ENCODE measurements around the gene OTOP1. TPM values are rescaled to one million over a fixed set of nuclear protein-coding genes. Genes with fewer than 3 reads are reported as not detected.
"Not testable (repeated sequence)": the region's sequence is repeated elsewhere in the genome, so short reads cannot be mapped to it uniquely, and the experiment has no call there.

Gene OTOP1
- total and polyA plus RNA-seq, 2 of the 4 experiments (the other 2 are of a cell fraction) = not detected

DNA sequence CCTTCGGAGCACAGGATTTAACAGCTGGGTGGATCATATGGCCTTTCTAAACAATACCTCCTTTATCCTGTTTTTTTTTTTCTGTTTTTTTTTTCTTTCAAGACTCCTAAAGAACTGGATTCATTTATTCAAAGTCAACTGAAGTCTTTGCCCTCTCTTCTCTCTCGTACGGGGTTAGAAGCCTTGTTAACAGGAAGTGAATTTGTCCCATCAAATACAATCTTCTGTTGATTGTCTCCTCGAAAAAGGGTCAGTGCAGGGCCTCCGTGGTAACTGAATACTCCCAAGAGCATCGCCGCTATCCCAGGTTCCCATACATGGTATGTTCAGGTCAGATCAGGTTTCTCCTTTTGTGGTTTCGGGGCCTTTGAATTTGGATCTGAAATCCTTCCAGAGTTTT, 23.1 kb upstream of the OTOP1 start:
- H3K79me1 ChIP-seq (ENCODE audit: low read depth in 1 of 2, low read length in 2 of 2) = peaks cover 17 to 18% of the 10 kb centered on the region in 2 experiments
- no peak overlapping the region for H2BK20ac ChIP-seq (ENCODE audit: low read depth, low read length)
- H4K5ac ChIP-seq (ENCODE audit: low read depth, low read length) = no peak overlapping the region
- BruUV-seq (replicated peaks) = no TSS peak
- H2AK9ac ChIP-seq (replicated peaks; ENCODE audit: low read depth, low read length, poor library complexity) = no peak overlapping the region
- H4K20me1 ChIP-seq (ENCODE audit: insufficient read depth, low read length) = no peaks in the 10 kb centered on the region
- no peak overlapping the region for H3K23ac ChIP-seq (ENCODE audit: low read depth, low read length)
- no peak overlapping the region for H2BK120ac ChIP-seq (ENCODE audit: low read depth, low read length)
- no peak overlapping the region for H2BK5ac ChIP-seq (ENCODE audit: low read depth, low read length, poor library complexity, severe bottlenecking)
- H3K27ac ChIP-seq (ENCODE audit: insufficient read depth, low read length) = no peak overlapping the region
- H3K4me1 ChIP-seq (ENCODE audit: control insufficient read depth, insufficient read depth, low read length) = peaks cover 2% of the 10 kb centered on the region; the same call in 1 of the 2 replicates
- no peak for ATAC-seq (ENCODE audit: low read depth)
- POLR2A ChIA-PET (ENCODE audit: unreplicated experiment) = interaction anchor here (0.6 kb wide), 1 partner anchor 264 kb away, joined by 9 read pairs; no protein-coding TSS in a partner anchor
- H3K27me3 ChIP-seq (ENCODE audit: control insufficient read depth, insufficient read depth, low read length) = peaks cover 6% of the 10 kb centered on the region; the same call in 1 of the 2 replicates
- H4K8ac ChIP-seq (ENCODE audit: low read depth in 2 of 2, low read length in 2 of 2) = no peak overlapping the region
- H2BK15ac ChIP-seq (ENCODE audit: low read depth, low read length) = no peak overlapping the region
- no peaks in the 10 kb centered on the region for H3K9me3 ChIP-seq (ENCODE audit: control insufficient read depth, insufficient read depth, low read length)
- H3K36me3 ChIP-seq (ENCODE audit: control insufficient read depth, insufficient read depth, low read length) = peaks cover 5% of the 10 kb centered on the region
- no peak overlapping the region for H2AFZ ChIP-seq (replicated peaks; ENCODE audit: low read length, poor library complexity)
- no peak overlapping the region for H2AK5ac ChIP-seq (ENCODE audit: low read depth, low read length)
- H3K4me2 ChIP-seq (ENCODE audit: low read depth, low read length) = no peak overlapping the region
- no peak for DNase-seq
- H3K4me3 ChIP-seq (ENCODE audit: insufficient read depth, low read depth, low read length) = no peak overlapping the region
- peaks cover 4% of the 10 kb centered on the region for H3K9me1 ChIP-seq (ENCODE audit: insufficient read depth, low read length)
- CTCF ChIA-PET = interaction anchor here (2.1 kb wide), 1 partner anchor 10 kb away, joined by 8 read pairs; no protein-coding TSS in a partner anchor
- TF ChIP-seq, protein P1, sequence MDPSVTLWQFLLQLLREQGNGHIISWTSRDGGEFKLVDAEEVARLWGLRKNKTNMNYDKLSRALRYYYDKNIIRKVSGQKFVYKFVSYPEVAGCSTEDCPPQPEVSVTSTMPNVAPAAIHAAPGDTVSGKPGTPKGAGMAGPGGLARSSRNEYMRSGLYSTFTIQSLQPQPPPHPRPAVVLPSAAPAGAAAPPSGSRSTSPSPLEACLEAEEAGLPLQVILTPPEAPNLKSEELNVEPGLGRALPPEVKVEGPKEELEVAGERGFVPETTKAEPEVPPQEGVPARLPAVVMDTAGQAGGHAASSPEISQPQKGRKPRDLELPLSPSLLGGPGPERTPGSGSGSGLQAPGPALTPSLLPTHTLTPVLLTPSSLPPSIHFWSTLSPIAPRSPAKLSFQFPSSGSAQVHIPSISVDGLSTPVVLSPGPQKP (IDR thresholded peaks at IDR 0.05; ENCODE audit: borderline replicate concordance, low read depth, low read length) = no peak
- no peak overlapping the region for H3K14ac ChIP-seq (replicated peaks; ENCODE audit: low read depth, low read length)
- H3K18ac ChIP-seq (ENCODE audit: low read depth, low read length) = no peak overlapping the region
- H3K9ac ChIP-seq (ENCODE audit: low read depth, low read length) = no peak overlapping the region
- intact Hi-C loops (cut with micrococcal nuclease) (no loop called here), in situ Hi-C loops (cut with MboI; ENCODE audit: low sequenced_read_pairs) (loop anchor here (5.0 kb wide), 1 partner anchor 92 kb away; no protein-coding TSS in a partner anchor), dilution Hi-C loops (cut with HindIII; ENCODE audit: low sequenced_read_pairs, unreplicated experiment) (no loop called here)
- WGBS, 2 experiments (ENCODE audit: extremely low coverage in 2 of 2, insufficient read length in 1 of 2) = no CpG with 5 or more reads among the region's 8 CpGs
- H3K4ac ChIP-seq (ENCODE audit: low read depth, low read length) = no peak overlapping the region
- no peak overlapping the region for H4K91ac ChIP-seq (ENCODE audit: insufficient read depth, low read depth, low read length)
- H3K56ac ChIP-seq (ENCODE audit: extremely low read depth, insufficient read depth, low read length) = no peak overlapping the region

DNA sequence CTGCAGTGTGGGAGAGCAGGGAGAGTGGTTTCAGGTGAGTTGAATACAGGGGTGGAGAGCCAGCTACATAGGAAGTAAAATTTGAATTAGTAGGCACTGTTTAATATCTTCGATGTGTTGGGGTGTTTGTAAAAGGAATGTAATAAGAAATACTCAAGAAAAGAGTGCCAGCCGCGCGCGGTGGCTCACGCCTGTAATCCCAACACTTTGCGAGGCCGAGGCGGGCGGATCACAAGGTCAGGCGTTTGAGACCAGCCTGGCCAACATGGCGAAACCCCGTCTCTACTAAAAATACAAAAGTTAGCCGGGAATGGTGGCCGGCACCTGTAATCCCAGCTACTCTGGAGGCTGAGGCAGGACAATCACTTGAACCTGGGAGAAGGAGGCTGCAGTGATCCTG, 22.6 kb upstream of the OTOP1 start:
- H2AFZ ChIP-seq (replicated peaks; ENCODE audit: low read length, poor library complexity); intact Hi-C loops (cut with micrococcal nuclease); in situ Hi-C loops (cut with MboI; ENCODE audit: low sequenced_read_pairs); H3K4me2 ChIP-seq (ENCODE audit: low read depth, low read length); H2BK5ac ChIP-seq (ENCODE audit: low read depth, low read length, poor library complexity, severe bottlenecking); DNase-seq; H3K9me1 ChIP-seq (ENCODE audit: insufficient read depth, low read length); H4K5ac ChIP-seq (ENCODE audit: low read depth, low read length); H2AK9ac ChIP-seq (replicated peaks; ENCODE audit: low read depth, low read length, poor library complexity); H2BK120ac ChIP-seq (ENCODE audit: low read depth, low read length); POLR2A ChIA-PET (ENCODE audit: unreplicated experiment); H3K18ac ChIP-seq (ENCODE audit: low read depth, low read length); H3K9me3 ChIP-seq (ENCODE audit: control insufficient read depth, insufficient read depth, low read length); H3K27ac ChIP-seq (ENCODE audit: insufficient read depth, low read length); H2BK15ac ChIP-seq (ENCODE audit: low read depth, low read length); H3K14ac ChIP-seq (replicated peaks; ENCODE audit: low read depth, low read length); BruUV-seq (replicated peaks); H2BK20ac ChIP-seq (ENCODE audit: low read depth, low read length); ATAC-seq (ENCODE audit: low read depth); H3K4me1 ChIP-seq (ENCODE audit: control insufficient read depth, insufficient read depth, low read length); H4K20me1 ChIP-seq (ENCODE audit: insufficient read depth, low read length); H2AK5ac ChIP-seq (ENCODE audit: low read depth, low read length); dilution Hi-C loops (cut with HindIII; ENCODE audit: low sequenced_read_pairs, unreplicated experiment); H3K36me3 ChIP-seq (ENCODE audit: control insufficient read depth, insufficient read depth, low read length); H3K23ac ChIP-seq (ENCODE audit: low read depth, low read length); H3K4ac ChIP-seq (ENCODE audit: low read depth, low read length); H4K91ac ChIP-seq (ENCODE audit: insufficient read depth, low read depth, low read length); H3K56ac ChIP-seq (ENCODE audit: extremely low read depth, insufficient read depth, low read length); H3K4me3 ChIP-seq (ENCODE audit: insufficient read depth, low read depth, low read length); H3K27me3 ChIP-seq (ENCODE audit: control insufficient read depth, insufficient read depth, low read length): not testable (repeated sequence)
- peak overlapping the region; percentile 99 to 100; a peak in 2 of 4 replicates for H4K8ac ChIP-seq (ENCODE audit: low read depth in 2 of 2, low read length in 2 of 2)
- 93% methylated on average over 3 of the region's 15 CpGs; no CpG with 5 or more reads in 1 of the 2 experiments for WGBS, 2 experiments (ENCODE audit: extremely low coverage in 2 of 2, insufficient read length in 1 of 2)
- H3K79me1 ChIP-seq (ENCODE audit: low read depth in 1 of 2, low read length in 2 of 2) = peaks cover 18 to 22% of the 10 kb centered on the region in 2 experiments
- CTCF ChIA-PET = interaction anchor here (2.1 kb wide), 1 partner anchor 11 kb away, joined by 8 read pairs; no protein-coding TSS in a partner anchor
- H3K9ac ChIP-seq (ENCODE audit: low read depth, low read length) = 0 out of 2 replicates have a peak overlapping the region, but pooled peaks have one; percentile 12

Measured in IMR-90 (cell line).